Lower leg skin (tissue), 3 donors: ENCODE data around the gene FBLN2.

Experiments
- CTCF ChIP-seq, 3 donors: fragments of 450-650 bp; IDR thresholded peaks; one replicate each; pipeline ENCODE4 v1.5.1; 2016; ENCODE audit warnings: antibody characterized with exemption in 3 of 3, mild to moderate bottlenecking in 3 of 3, moderate library complexity in 2 of 3
- POLR2A ChIP-seq, 2 donors: fragments of 450-650 bp; IDR thresholded peaks; one replicate each; pipeline ENCODE4 v1.6.1; 2016 to 2017; ENCODE audit warnings: antibody characterized with exemption in 2 of 2, mild to moderate bottlenecking in 1 of 2, moderate library complexity in 1 of 2

- TF ChIP-seq CTCF (IDR thresholded peaks at IDR 0.05) (no peak), POLR2A (IDR thresholded peaks at IDR 0.05) (no peak)
Measured at GRCh38 chr3:13512451-13512850, 36.5 kb upstream of the FBLN2 start.
